Measurements from ENCODE around the gene TMED10. TPM values are rescaled to one million over a fixed set of nuclear protein-coding genes. Genes with fewer than 3 reads are reported as not detected.

The TMED10 gene
- polyA plus RNA-seq, 1 donor from 2014 or later, result 146 TPM

GRCh38 chr14:75150150-75150549 lies 26.3 kb downstream of the TMED10 start:
- Histone ChIP-seq H3K79me2 (replicated peaks; ENCODE audit: insufficient read depth, low read length) (no peaks in the 10 kb centered on the region), H3K27ac (ENCODE audit: low read length) (no peak overlapping the region), H3K9me3 (ENCODE audit: low read length) (no peaks in the 10 kb centered on the region), H4K20me1 (ENCODE audit: insufficient read depth) (no peaks in the 10 kb centered on the region), H3K36me3 (ENCODE audit: insufficient read depth, low read length) (no peaks in the 10 kb centered on the region), H3K4me2 (ENCODE audit: low read length) (no peak overlapping the region), H3F3A (ENCODE audit: insufficient read depth, low read length, poor library complexity, severe bottlenecking) (no peaks in the 10 kb centered on the region), H3K27me3 (ENCODE audit: insufficient read depth, low read depth, low read length) (no peaks in the 10 kb centered on the region), H3K4me3 (ENCODE audit: low read length) (no peak overlapping the region), H2AFZ (ENCODE audit: low read depth, low read length) (no peak overlapping the region), H3K9ac (ENCODE audit: low read length) (no peak overlapping the region), H3K9me2 (ENCODE audit: insufficient read depth, low read length) (no peaks in the 10 kb centered on the region)
- TF ChIP-seq MXI1 (conservative IDR thresholded peaks at IDR 0.05; ENCODE audit: poor library complexity, severe bottlenecking), result no peak
- no peak for TF ChIP-seq TAF1 (IDR thresholded peaks at IDR 0.05; ENCODE audit: low read depth)
- TF ChIP-seq EP300 (conservative IDR thresholded peaks at IDR 0.05; ENCODE audit: poor library complexity, severe bottlenecking), result no peak
- TF ChIP-seq REST (IDR thresholded peaks at IDR 0.05; ENCODE audit: borderline replicate concordance), result no peak
- TF ChIP-seq CTCF (IDR thresholded peaks at IDR 0.05; ENCODE audit: poor library complexity, severe bottlenecking), result no peak
- no peak for TF ChIP-seq EZH2 (IDR thresholded peaks at IDR 0.05; ENCODE audit: borderline replicate concordance, insufficient read depth, low read length, poor library complexity, severe bottlenecking)
- TF ChIP-seq POLR2AphosphoS5 (IDR thresholded peaks at IDR 0.05), result no peak
- no peak for TF ChIP-seq RAD21 (conservative IDR thresholded peaks at IDR 0.05)
- TF ChIP-seq SMC3 (conservative IDR thresholded peaks at IDR 0.05; ENCODE audit: poor library complexity), result no peak

- H3K4me2 ChIP-seq (ENCODE audit: low read length), result no peak overlapping the region
These were observed 28.9 kb downstream of the TMED10 start for GRCh38 chr14:75147423-75148071.

More at GRCh38 chr14:75147423-75148071, 28.9 kb downstream of the TMED10 start:
- H3F3A ChIP-seq (ENCODE audit: insufficient read depth, low read length, poor library complexity, severe bottlenecking), result no peaks in the 10 kb centered on the region
- H3K9me2 ChIP-seq (ENCODE audit: insufficient read depth, low read length), result no peaks in the 10 kb centered on the region
- no peak for TF ChIP-seq EP300 (conservative IDR thresholded peaks at IDR 0.05; ENCODE audit: poor library complexity, severe bottlenecking)
- TF ChIP-seq RAD21 (conservative IDR thresholded peaks at IDR 0.05), result no peak
- TF ChIP-seq MXI1 (conservative IDR thresholded peaks at IDR 0.05; ENCODE audit: poor library complexity, severe bottlenecking), result no peak
- TF ChIP-seq POLR2AphosphoS5 (IDR thresholded peaks at IDR 0.05), result no peak
- no peak for TF ChIP-seq CTCF (IDR thresholded peaks at IDR 0.05; ENCODE audit: poor library complexity, severe bottlenecking)
- no peak for TF ChIP-seq TAF1 (IDR thresholded peaks at IDR 0.05; ENCODE audit: low read depth)
- TF ChIP-seq REST (IDR thresholded peaks at IDR 0.05; ENCODE audit: borderline replicate concordance), result no peak
- TF ChIP-seq EZH2 (IDR thresholded peaks at IDR 0.05; ENCODE audit: borderline replicate concordance, insufficient read depth, low read length, poor library complexity, severe bottlenecking), result no peak
- TF ChIP-seq SMC3 (conservative IDR thresholded peaks at IDR 0.05; ENCODE audit: poor library complexity), result no peak
- H3K9ac ChIP-seq (ENCODE audit: low read length), result no peak overlapping the region
- H3K27ac ChIP-seq (ENCODE audit: low read length), result no peak overlapping the region
- no peak overlapping the region for H2AFZ ChIP-seq (ENCODE audit: low read depth, low read length)
- no peaks in the 10 kb centered on the region for H3K36me3 ChIP-seq (ENCODE audit: insufficient read depth, low read length)
- H3K27me3 ChIP-seq (ENCODE audit: insufficient read depth, low read depth, low read length), result no peaks in the 10 kb centered on the region
- no peaks in the 10 kb centered on the region for H3K79me2 ChIP-seq (replicated peaks; ENCODE audit: insufficient read depth, low read length)
- H3K9me3 ChIP-seq (ENCODE audit: low read length), result no peaks in the 10 kb centered on the region
- H3K4me3 ChIP-seq (ENCODE audit: low read length), result no peak overlapping the region
- no peaks in the 10 kb centered on the region for H4K20me1 ChIP-seq (ENCODE audit: insufficient read depth)
